ENCODE measurements around the gene IRS1.
A peak's percentile ranks its signal among the peaks of the same experiment; 100 is the strongest.

Gene IRS1

DNA sequence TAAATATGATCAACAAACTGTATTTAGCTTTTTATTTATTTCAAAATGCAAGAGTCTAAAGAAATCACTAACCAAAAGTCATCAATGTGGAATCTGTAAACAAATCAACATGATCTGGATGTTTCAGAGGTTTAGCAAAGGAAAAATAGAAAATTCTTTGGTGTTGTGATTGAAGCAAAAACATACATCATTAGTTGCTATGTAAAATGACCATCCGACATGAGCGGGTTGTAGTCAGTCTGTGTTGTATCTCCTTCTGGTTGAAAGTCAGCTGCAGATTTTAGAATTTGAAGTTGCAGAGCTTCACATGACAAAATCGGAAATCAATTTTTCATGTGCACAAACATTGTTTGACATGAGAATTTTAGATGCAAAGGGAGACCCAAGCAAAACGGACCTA is 63.2 kb downstream of the IRS1 start:
- TF ChIP-seq CREB1 (IDR thresholded peaks at IDR 0.05; ENCODE audit: low read depth) (no peak), RAD21 (IDR thresholded peaks at IDR 0.05; ENCODE audit: low read depth) (no peak), MAX (IDR thresholded peaks at IDR 0.05) (no peak), EP300 (IDR thresholded peaks at IDR 0.05; ENCODE audit: borderline replicate concordance) (no peak), TAF1 (IDR thresholded peaks at IDR 0.05; ENCODE audit: low read depth) (no peak)

- TF ChIP-seq CEBPB (IDR thresholded peaks at IDR 0.05) (no peak), TEAD4 (IDR thresholded peaks at IDR 0.05) (no peak), REST (IDR thresholded peaks at IDR 0.05; ENCODE audit: low read depth) (no peak), MAX (IDR thresholded peaks at IDR 0.05) (no peak), FOXM1 (IDR thresholded peaks at IDR 0.05; ENCODE audit: borderline replicate concordance, low read depth) (no peak), TAF1 (IDR thresholded peaks at IDR 0.05; ENCODE audit: low read depth) (no peak), EP300 (IDR thresholded peaks at IDR 0.05; ENCODE audit: borderline replicate concordance) (no peak), TCF12 (IDR thresholded peaks at IDR 0.05; ENCODE audit: low read depth) (no peak), EGR1 (IDR thresholded peaks at IDR 0.05) (no peak), NFIC (IDR thresholded peaks at IDR 0.05) (no peak), CREB1 (IDR thresholded peaks at IDR 0.05; ENCODE audit: low read depth) (no peak), YY1 (IDR thresholded peaks at IDR 0.05; ENCODE audit: low read depth) (no peak)
- TF ChIP-seq, protein P1, sequence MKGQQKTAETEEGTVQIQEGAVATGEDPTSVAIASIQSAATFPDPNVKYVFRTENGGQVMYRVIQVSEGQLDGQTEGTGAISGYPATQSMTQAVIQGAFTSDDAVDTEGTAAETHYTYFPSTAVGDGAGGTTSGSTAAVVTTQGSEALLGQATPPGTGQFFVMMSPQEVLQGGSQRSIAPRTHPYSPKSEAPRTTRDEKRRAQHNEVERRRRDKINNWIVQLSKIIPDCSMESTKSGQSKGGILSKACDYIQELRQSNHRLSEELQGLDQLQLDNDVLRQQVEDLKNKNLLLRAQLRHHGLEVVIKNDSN (IDR thresholded peaks at IDR 0.05): no peak
Observed at GRCh38 chr2:226733927-226734564, 65.6 kb downstream of the IRS1 start.

GRCh38 chr2:226733189-226733858 is 66.3 kb downstream of the IRS1 start:
- no peak for TF ChIP-seq YY1 (IDR thresholded peaks at IDR 0.05; ENCODE audit: low read depth)
- no peak for TF ChIP-seq CREB1 (IDR thresholded peaks at IDR 0.05; ENCODE audit: low read depth)
- TF ChIP-seq CEBPB (IDR thresholded peaks at IDR 0.05): no peak
- TF ChIP-seq TCF12 (IDR thresholded peaks at IDR 0.05; ENCODE audit: low read depth): no peak
- no peak for TF ChIP-seq TAF1 (IDR thresholded peaks at IDR 0.05; ENCODE audit: low read depth)
- TF ChIP-seq ZBTB7A (IDR thresholded peaks at IDR 0.05; ENCODE audit: low read depth): no peak
- no peak for TF ChIP-seq REST (IDR thresholded peaks at IDR 0.05; ENCODE audit: low read depth)
- TF ChIP-seq NFIC (IDR thresholded peaks at IDR 0.05): no peak
- no peak for TF ChIP-seq RAD21 (IDR thresholded peaks at IDR 0.05; ENCODE audit: low read depth)
- TF ChIP-seq MAX (IDR thresholded peaks at IDR 0.05): no peak
- TF ChIP-seq, protein P1 (IDR thresholded peaks at IDR 0.05): no peak
- no peak for TF ChIP-seq FOXM1 (IDR thresholded peaks at IDR 0.05; ENCODE audit: borderline replicate concordance, low read depth)
- TF ChIP-seq EP300 (IDR thresholded peaks at IDR 0.05; ENCODE audit: borderline replicate concordance): no peak
- no peak for TF ChIP-seq TEAD4 (IDR thresholded peaks at IDR 0.05)
- no peak for TF ChIP-seq EGR1 (IDR thresholded peaks at IDR 0.05)

- TF ChIP-seq MAX (IDR thresholded peaks at IDR 0.05) (no peak), TAF1 (IDR thresholded peaks at IDR 0.05; ENCODE audit: low read depth) (no peak)
Observed at GRCh38 chr2:226732478-226733188, 67.0 kb downstream of the IRS1 start.

DNA sequence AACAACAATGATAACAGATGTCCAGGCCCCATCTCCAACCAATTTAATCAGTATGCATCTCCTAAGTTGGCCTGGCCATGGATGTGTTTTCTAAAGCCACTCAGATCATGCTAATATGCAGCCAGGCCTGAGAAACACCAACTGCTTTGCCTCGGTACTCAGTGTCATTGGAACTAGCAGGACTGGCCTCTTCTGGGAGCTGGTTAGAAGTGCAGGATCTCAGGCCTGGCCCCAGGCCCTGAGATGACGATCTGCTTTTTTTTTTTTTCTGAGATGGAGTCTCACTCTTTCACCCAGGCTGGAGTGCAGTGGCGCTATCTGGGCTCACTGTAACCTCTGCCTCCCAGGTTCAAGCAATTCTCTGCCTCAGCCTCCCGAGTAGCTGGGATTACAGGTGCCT is 69.1 kb downstream of the IRS1 start:
- TF ChIP-seq, protein P1 (IDR thresholded peaks at IDR 0.05): no peak
- 0 out of 2 replicates have a peak, but pooled peaks have one; percentile 7 for TF ChIP-seq RAD21 (IDR thresholded peaks at IDR 0.05; ENCODE audit: low read depth)

Measured in Ishikawa (cell line).